Measurements from ENCODE around the gene FERMT3. TPM values are rescaled to one million over a fixed set of nuclear protein-coding genes. Genes with fewer than 3 reads are reported as not detected.

FERMT3 gene
- total RNA-seq, 6 experiments from 2014 or later = 5.1 to 17.3 (median 8.1) TPM

DNA sequence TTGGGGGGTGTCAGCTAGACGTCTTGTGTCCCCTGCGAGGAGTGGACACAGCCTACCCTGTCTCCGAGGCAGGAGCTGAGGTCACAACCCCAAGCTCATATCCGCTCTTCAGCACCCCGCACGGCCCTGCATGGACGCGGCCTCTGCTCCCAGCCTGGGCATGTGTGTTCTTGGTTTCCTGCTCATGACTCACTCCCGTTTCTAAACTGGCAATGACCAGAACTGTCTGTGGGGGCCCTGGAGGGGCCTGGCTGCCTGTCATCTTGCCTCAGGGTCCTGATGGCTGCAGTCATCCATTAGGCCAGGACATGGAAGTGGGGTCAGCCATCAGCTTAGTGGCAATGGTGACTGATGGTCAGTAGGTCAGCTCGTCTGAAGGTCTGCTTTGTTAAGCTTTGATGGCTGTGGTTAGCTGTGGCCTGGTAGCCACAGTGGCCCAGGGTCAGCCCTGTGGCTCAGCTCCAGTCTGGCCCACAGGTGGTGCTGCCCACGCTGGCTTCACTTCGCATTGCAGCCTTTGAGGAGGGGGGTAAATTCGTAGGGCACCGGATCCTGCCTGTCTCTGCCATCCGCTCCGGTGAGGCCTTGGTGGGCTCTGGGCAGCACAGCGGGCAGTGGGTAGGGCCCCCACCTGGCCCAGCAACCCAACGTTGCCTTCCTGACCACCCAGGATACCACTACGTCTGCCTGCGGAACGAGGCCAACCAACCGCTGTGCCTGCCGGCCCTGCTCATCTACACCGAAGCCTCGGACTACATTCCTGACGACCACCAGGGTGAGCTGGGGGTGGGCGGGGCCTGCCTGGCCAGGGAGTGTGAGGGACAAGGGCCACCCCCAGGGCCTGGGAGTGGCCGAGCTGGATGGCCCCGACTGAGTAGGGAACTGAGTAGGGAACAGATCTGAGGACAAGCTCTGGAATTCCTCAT, 56.8 kb downstream of the FERMT3 start:
- peak in 2 of 4 donors; percentile 19 to 40 for ATAC-seq
- Histone ChIP-seq H3K4me3 (no peak overlapping the region), H3K36me3 (no peaks in the 10 kb centered on the region), H3K4me1 (peaks cover 0 to 4% (median 3%) of the 10 kb centered on the region in 4 donors), H3K9me3 (no peaks in the 10 kb centered on the region), H3K27ac (no peak overlapping the region), H3K27me3 (no peaks in the 10 kb centered on the region)
- WGBS (ENCODE audit: insufficient coverage, low coverage, low lambda C conversion rate, missing lambda C conversion rate) = 85% methylated on average over 9 of the region's 29 CpGs
- peak in 1 of 3 donors; percentile 32 for DNase-seq
- intact Hi-C loops (cut with DNase I) = no loop called here
- no peak for TF ChIP-seq CTCF (IDR thresholded peaks at IDR 0.05)
- no peak for TF ChIP-seq POLR2A (IDR thresholded peaks at IDR 0.05)

DNA sequence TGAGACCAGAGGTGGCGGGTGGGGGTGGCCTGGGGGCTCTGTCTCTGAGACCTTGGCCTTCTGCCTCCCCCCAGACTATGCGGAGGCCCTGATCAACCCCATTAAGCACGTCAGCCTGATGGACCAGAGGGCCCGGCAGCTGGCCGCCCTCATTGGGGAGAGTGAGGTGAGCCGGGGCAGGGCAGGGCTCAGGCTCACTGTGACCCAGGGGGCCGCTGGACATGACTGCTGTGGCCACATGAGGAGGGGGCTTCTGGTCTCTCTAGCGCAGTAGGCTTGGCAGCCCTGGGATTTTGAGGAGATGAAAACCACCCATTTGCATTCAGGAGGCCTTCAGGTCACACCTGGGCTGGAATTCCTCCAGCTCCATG, 57.4 kb downstream of the FERMT3 start:
- H3K4me3 ChIP-seq = no peak overlapping the region
- ATAC-seq (no peak), DNase-seq (no peak)
- peaks cover 0 to 9% (median 7%) of the 10 kb centered on the region in 4 donors for H3K4me1 ChIP-seq
- WGBS (ENCODE audit: insufficient coverage, low coverage, low lambda C conversion rate, missing lambda C conversion rate) = no CpG with 5 or more reads among the region's 8 CpGs
- no peak overlapping the region for H3K27ac ChIP-seq
- no peaks in the 10 kb centered on the region for H3K27me3 ChIP-seq
- no peaks in the 10 kb centered on the region for H3K36me3 ChIP-seq
- H3K9me3 ChIP-seq = no peaks in the 10 kb centered on the region
- intact Hi-C loops (cut with DNase I) = no loop called here
- TF ChIP-seq CTCF (IDR thresholded peaks at IDR 0.05) (no peak), POLR2A (IDR thresholded peaks at IDR 0.05) (no peak)

DNA sequence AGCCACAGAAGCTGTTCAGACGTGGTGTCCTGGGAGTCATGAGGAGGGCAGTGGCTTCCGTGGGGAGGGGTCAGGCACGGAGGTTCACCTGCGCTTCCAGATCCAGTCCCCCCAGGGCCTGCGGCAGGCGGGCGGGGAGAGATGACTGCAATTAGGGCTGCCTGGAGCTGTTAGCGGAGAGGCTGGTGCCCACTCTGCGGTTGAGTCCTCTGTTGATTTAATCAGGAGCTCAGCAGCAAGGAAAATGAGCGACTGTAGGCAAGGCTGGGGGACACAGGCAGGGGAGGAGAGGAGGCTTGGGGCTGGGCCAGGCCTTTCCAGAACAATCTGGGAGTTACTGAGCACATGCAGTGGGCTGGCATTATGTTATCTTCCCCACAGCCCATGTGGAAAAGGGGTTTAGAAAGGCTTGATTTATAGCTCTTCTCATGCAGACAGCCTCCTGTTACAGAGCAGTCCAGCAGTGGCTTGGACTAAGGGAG, 57.9 kb downstream of the FERMT3 start:
- no peaks in the 10 kb centered on the region for H3K9me3 ChIP-seq
- ATAC-seq (no peak), DNase-seq (no peak)
- H3K27ac ChIP-seq = no peak overlapping the region
- WGBS (ENCODE audit: insufficient coverage, low coverage, low lambda C conversion rate, missing lambda C conversion rate) = 80% methylated on average over 5 of the region's 10 CpGs
- TF ChIP-seq CTCF (IDR thresholded peaks at IDR 0.05) (no peak), POLR2A (IDR thresholded peaks at IDR 0.05) (no peak)
- no peaks in the 10 kb centered on the region for H3K27me3 ChIP-seq
- intact Hi-C loops (cut with DNase I) = no loop called here
- no peak overlapping the region for H3K4me3 ChIP-seq
- no peaks in the 10 kb centered on the region for H3K36me3 ChIP-seq
- H3K4me1 ChIP-seq = peaks cover 0 to 11% (median 7%) of the 10 kb centered on the region in 4 donors

GRCh38 chr11:64265176-64266160, 58.9 kb downstream of the FERMT3 start:
- WGBS (ENCODE audit: insufficient coverage, low coverage, low lambda C conversion rate, missing lambda C conversion rate) = 79% methylated on average over 9 of the region's 35 CpGs
- no peak overlapping the region for H3K27ac ChIP-seq

More at GRCh38 chr11:64265176-64266160, 58.9 kb downstream of the FERMT3 start:
- no peak for ATAC-seq
- Histone ChIP-seq H3K27me3 (no peaks in the 10 kb centered on the region), H3K36me3 (no peaks in the 10 kb centered on the region), H3K4me3 (no peak overlapping the region), H3K4me1 (peaks cover 0 to 11% (median 7%) of the 10 kb centered on the region in 4 donors), H3K9me3 (no peaks in the 10 kb centered on the region)
- intact Hi-C loops (cut with DNase I) = no loop called here
- no peak for DNase-seq
- no peak for TF ChIP-seq CTCF (IDR thresholded peaks at IDR 0.05)
- no peak for TF ChIP-seq POLR2A (IDR thresholded peaks at IDR 0.05)
